22Rv1 (cell line): Measurements from ENCODE around the gene PAFAH1B2.

Experiments used
- H3K27ac ChIP-seq: fragments of 450-650 bp; 2 replicates; pipeline ENCODE4 v1.5.1; 2017
- CTCF ChIP-seq: fragments of 450-650 bp; IDR thresholded peaks from 2 replicates; pipeline ENCODE4 v1.5.1; 2017; ENCODE audit warnings: mild to moderate bottlenecking
- ZFX ChIP-seq: fragments of 450-650 bp; IDR thresholded peaks from 2 replicates; pipeline ENCODE4 v1.6.1; 2017; ENCODE audit warnings: antibody characterized with exemption, borderline replicate concordance

The PAFAH1B2 gene

DNA sequence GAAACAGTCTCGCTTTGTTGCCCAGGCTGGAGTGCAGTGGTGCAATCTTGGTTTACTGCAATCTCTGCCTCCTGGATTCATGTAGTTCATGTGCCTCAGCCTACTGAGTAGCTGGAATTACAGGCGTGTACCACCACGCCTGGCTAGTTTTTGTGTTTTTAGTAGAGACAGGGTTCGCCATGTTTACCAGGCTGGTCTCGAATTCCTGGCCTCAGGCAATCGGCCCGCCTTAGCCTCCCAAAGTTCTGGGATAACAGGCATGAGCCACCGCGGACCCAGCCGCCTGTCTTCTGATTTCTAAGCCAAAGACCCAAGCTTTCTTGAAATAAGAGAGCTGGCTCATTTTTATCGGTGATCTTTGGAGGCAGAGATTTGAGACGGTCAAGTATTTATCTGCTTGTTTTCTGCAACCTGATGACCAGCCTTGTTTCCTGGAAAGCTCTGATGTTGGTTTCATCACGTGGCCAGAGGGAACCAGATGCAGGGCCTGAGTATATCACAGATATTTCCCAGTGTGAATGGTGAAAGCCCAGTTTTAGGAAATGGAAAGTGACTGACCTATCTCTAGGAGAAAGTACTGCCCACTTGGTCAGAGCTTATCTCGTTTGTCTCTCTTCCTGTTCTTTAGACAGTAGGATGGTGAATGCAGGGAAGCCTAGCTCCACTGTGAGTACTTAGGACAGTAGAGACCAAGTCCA is 28.8 kb downstream of the PAFAH1B2 start:
- H3K27ac ChIP-seq, result no peak overlapping the region
- TF ChIP-seq ZFX (no peak), CTCF (no peak)

- peak overlapping the region; percentile 73 for H3K27ac ChIP-seq
- TF ChIP-seq CTCF (no peak), ZFX (no peak)
Observed at GRCh38 chr11:117175104-117175503, 31.0 kb downstream of the PAFAH1B2 start.

GRCh38 chr11:117175781-117176180 is 31.7 kb downstream of the PAFAH1B2 start:
- TF ChIP-seq ZFX, result no peak
- no peak for TF ChIP-seq CTCF
- H3K27ac ChIP-seq, result peak overlapping the region; percentile 73

GRCh38 chr11:117176186-117176585 is 32.1 kb downstream of the PAFAH1B2 start:
- TF ChIP-seq ZFX (no peak), CTCF (no peak)
- H3K27ac ChIP-seq, result peak overlapping the region; percentile 73

- no peak for TF ChIP-seq CTCF
- TF ChIP-seq ZFX, result no peak
- H3K27ac ChIP-seq, result peak overlapping the region; percentile 73
Observed at GRCh38 chr11:117177534-117178209, 33.6 kb downstream of the PAFAH1B2 start.

DNA sequence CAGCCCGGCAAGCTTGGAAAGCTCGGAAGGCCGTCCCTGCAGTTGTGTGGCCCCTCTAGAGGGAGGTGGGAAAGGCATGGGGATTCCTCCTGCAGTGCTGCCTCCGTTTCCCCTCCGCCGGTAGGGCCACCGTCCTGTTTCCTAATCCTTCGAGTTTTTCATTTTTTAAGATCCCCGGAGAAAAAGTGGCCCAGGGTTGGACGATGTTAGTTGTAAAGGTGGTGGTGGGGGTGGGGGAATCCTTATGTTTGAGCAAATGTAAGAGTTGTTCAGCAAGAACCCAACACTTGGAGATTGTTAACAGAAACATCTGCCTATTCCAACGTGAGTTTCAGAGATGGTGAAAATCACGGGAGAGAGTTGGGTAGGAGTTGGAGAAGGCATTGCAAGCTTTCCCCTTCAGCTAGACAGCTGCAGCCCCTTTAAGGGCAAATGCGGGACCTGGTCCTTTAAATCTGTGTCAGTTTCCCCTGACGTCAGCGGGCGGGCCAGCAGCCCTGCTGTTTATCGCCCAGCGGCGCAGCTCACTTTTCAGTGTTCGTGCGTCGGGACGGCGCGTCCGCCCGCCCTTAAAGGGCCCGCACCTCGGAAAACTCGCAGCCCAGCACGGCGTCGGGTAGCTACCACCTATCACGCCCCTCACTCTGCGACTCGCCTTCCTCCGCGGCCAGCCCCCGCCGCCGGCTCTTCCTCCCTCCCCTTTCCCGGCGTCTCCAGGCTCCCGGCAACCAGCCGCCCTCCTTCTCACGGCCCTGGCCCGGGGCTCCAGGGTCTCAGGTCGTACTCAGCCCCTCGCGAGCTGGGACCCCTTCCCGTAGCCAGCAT is 34.3 kb downstream of the PAFAH1B2 start, which contains the start of gene SIDT2:
Gene SIDT2 (plus strand): TSS at position 534 of the 825 bp plus-strand sequence. CDS start 521 bp downstream, outside the sequence.
- TF ChIP-seq ZFX (no peak), CTCF (no peak)
- peak within 1 kb of the TSS; percentile 73 for H3K27ac ChIP-seq
